Measurements from ENCODE around the gene CYB5A.

- TF ChIP-seq POLR2A (IDR thresholded peaks at IDR 0.05), result no peak
- TF ChIP-seq, protein P1, sequence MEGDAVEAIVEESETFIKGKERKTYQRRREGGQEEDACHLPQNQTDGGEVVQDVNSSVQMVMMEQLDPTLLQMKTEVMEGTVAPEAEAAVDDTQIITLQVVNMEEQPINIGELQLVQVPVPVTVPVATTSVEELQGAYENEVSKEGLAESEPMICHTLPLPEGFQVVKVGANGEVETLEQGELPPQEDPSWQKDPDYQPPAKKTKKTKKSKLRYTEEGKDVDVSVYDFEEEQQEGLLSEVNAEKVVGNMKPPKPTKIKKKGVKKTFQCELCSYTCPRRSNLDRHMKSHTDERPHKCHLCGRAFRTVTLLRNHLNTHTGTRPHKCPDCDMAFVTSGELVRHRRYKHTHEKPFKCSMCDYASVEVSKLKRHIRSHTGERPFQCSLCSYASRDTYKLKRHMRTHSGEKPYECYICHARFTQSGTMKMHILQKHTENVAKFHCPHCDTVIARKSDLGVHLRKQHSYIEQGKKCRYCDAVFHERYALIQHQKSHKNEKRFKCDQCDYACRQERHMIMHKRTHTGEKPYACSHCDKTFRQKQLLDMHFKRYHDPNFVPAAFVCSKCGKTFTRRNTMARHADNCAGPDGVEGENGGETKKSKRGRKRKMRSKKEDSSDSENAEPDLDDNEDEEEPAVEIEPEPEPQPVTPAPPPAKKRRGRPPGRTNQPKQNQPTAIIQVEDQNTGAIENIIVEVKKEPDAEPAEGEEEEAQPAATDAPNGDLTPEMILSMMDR (IDR thresholded peaks at IDR 0.05), result no peak
Observed at GRCh38 chr18:74274700-74275099, 17.1 kb downstream of the CYB5A start.
